GM12892 (cell line): ENCODE results near the gene SRSF8.
A peak's percentile ranks its signal among the peaks of the same experiment; 100 is the strongest.

ENCODE experiments used
- DNase-seq: peaks from one replicate; pipeline ENCODE4 v3.0.0; 2011; ENCODE audit not compliant: insufficient read length
- FAIRE-seq: peaks from 2 replicates; lab custom pipeline; 2011; peaks lifted over from hg19 to GRCh38; lab: Jason Lieb, UNC
- POLR2A ChIP-seq: IDR thresholded peaks from 2 replicates; pipeline ENCODE4 v1.6.1; 2011; ENCODE audit warnings: low read depth, low read length, control low read depth
- POLR2AphosphoS5 ChIP-seq: IDR thresholded peaks from 2 replicates; pipeline ENCODE4 v1.6.1; 2011; ENCODE audit warnings: low read depth, low read length, control low read depth
- TAF1 ChIP-seq: IDR thresholded peaks from 2 replicates; pipeline ENCODE4 v1.6.1; 2011; ENCODE audit warnings: low read depth, mild to moderate bottlenecking, control low read depth, low read length, borderline replicate concordance

SRSF8 gene

GRCh38 chr11:95050595-95051202 lies 16.0 kb upstream of the SRSF8 start:
- FAIRE-seq, result no peak
- TF ChIP-seq POLR2AphosphoS5 (no peak), POLR2A (no peak)
- DNase-seq, result no peak

GRCh38 chr11:95054356-95054755 lies 12.4 kb upstream of the SRSF8 start:
- FAIRE-seq, result no peak
- no peak for TF ChIP-seq TAF1
- TF ChIP-seq POLR2A, result no peak
- TF ChIP-seq POLR2AphosphoS5, result no peak
- no peak for DNase-seq

- DNase-seq (no peak), FAIRE-seq (peak; percentile 96)
- TF ChIP-seq POLR2AphosphoS5 (no peak), POLR2A (no peak), TAF1 (no peak)
Measured at GRCh38 chr11:95055283-95055897, 11.3 kb upstream of the SRSF8 start.

- TF ChIP-seq POLR2A, result no peak
- TF ChIP-seq POLR2AphosphoS5, result no peak
- no peak for TF ChIP-seq TAF1
- DNase-seq (no peak), FAIRE-seq (no peak)
Measured at GRCh38 chr11:95057959-95058358, 8.8 kb upstream of the SRSF8 start.

- no peak for DNase-seq
- TF ChIP-seq POLR2AphosphoS5, result no peak
- TF ChIP-seq POLR2A, result no peak
- TF ChIP-seq TAF1, result no peak
- no peak for FAIRE-seq
Measured at GRCh38 chr11:95058621-95059020, 8.1 kb upstream of the SRSF8 start.

- TF ChIP-seq TAF1 (no peak), POLR2A (no peak), POLR2AphosphoS5 (no peak)
- DNase-seq, result no peak
- FAIRE-seq, result no peak
Measured at GRCh38 chr11:95059046-95059445, 7.7 kb upstream of the SRSF8 start.

GRCh38 chr11:95065336-95065735 lies 1.4 kb upstream of the SRSF8 start:
- FAIRE-seq (no peak), DNase-seq (no peak)
- TF ChIP-seq POLR2AphosphoS5 (no peak), POLR2A (no peak), TAF1 (no peak)

- TF ChIP-seq POLR2A, result peak; percentile 80; the same call in 1 of the 2 replicates
- peak; percentile 17; the same call in 1 of the 2 replicates for TF ChIP-seq POLR2AphosphoS5
- TF ChIP-seq TAF1, result peak; percentile 35
- peak; percentile 27 for DNase-seq
- peak; percentile 95 for FAIRE-seq
Measured at GRCh38 chr11:95067039-95067840, 521 bp downstream of the SRSF8 start.

GRCh38 chr11:95067841-95068219 lies 1.1 kb downstream of the SRSF8 start:
- DNase-seq, result no peak
- FAIRE-seq, result no peak
- TF ChIP-seq POLR2A (no peak), TAF1 (no peak), POLR2AphosphoS5 (no peak)

- DNase-seq (no peak), FAIRE-seq (peak; percentile 92)
- TF ChIP-seq POLR2A (peak; percentile 69), POLR2AphosphoS5 (peak; percentile 68; the same call in 1 of the 2 replicates), TAF1 (peak; percentile 65; the same call in 1 of the 2 replicates)
Measured at GRCh38 chr11:95068549-95068948, 1.8 kb downstream of the SRSF8 start.

- no peak for TF ChIP-seq TAF1
- no peak for TF ChIP-seq POLR2AphosphoS5
- no peak for TF ChIP-seq POLR2A
- DNase-seq (no peak), FAIRE-seq (no peak)
Measured at GRCh38 chr11:95070471-95070870, 3.8 kb downstream of the SRSF8 start.

- DNase-seq (no peak), FAIRE-seq (no peak)
- TF ChIP-seq POLR2A (no peak), POLR2AphosphoS5 (no peak), TAF1 (no peak)
Measured at GRCh38 chr11:95072948-95073347, 6.2 kb downstream of the SRSF8 start.
